BLaER1 treated with 17β-estradiol and CSF1 and Interleukin-3, amounts not matched to agents 10 nM and 100 nM (cell line): ENCODE measurements around the gene GRK4.

Source experiments
- H3K27ac ChIP-seq, 11 experiments: shearing (Covaris generic); formaldehyde crosslinking; 2 replicates each; pipeline ENCODE4 v1.8.1; 2022
- H3K27me3 ChIP-seq, 11 experiments: shearing (Covaris generic); formaldehyde crosslinking; 2 replicates each; pipeline ENCODE4 v1.8.1; 2022
- H3K36me3 ChIP-seq, 11 experiments: shearing (Covaris generic); formaldehyde crosslinking; 2 replicates each; pipeline ENCODE4 v1.8.1; 2022
- H3K4me1 ChIP-seq, 10 experiments: shearing (Covaris generic); formaldehyde crosslinking; 2 replicates each; pipeline ENCODE4 v1.8.1; 2022
- H3K4me2 ChIP-seq, 11 experiments: shearing (Covaris generic); formaldehyde crosslinking; 2 replicates each; pipeline ENCODE4 v1.8.1; 2022
- H3K4me3 ChIP-seq, 10 experiments: shearing (Covaris generic); formaldehyde crosslinking; 2 replicates each; pipeline ENCODE4 v1.8.1; 2022
- H3K9ac ChIP-seq, 11 experiments: shearing (Covaris generic); formaldehyde crosslinking; 2 replicates each; pipeline ENCODE4 v1.8.1; 2022
- H3K9me3 ChIP-seq, 11 experiments: shearing (Covaris generic); formaldehyde crosslinking; replicated peaks in 1 of 11; 2 replicates each; pipeline ENCODE4 v1.8.1; 2022
- H4K20me1 ChIP-seq, 11 experiments: shearing (Covaris generic); formaldehyde crosslinking; 2 replicates each; pipeline ENCODE4 v1.8.1; 2022
- Cebpa-rat ChIP-seq, 11 experiments: shearing (Covaris generic); IDR thresholded peaks; 2 replicates each; pipeline ENCODE4 v1.8.1; 2022

Gene GRK4

GRCh38 chr4:3079694-3080123 is 116.3 kb downstream of the GRK4 start:
- Histone ChIP-seq H3K9ac (no peak overlapping the region), H3K9me3 (no peaks in the 10 kb centered on the region), H3K27ac (no peak overlapping the region), H3K4me3 (no peak overlapping the region), H3K27me3 (no peaks in the 10 kb centered on the region), H3K36me3 (peaks cover 0 to 18% (median 4%) of the 10 kb centered on the region in 11 experiments; a peak in 10 of 22 replicates), H4K20me1 (peaks cover 78 to 96% (median 92%) of the 10 kb centered on the region in 11 experiments), H3K4me1 (peaks cover 39 to 57% (median 43%) of the 10 kb centered on the region in 10 experiments), H3K4me2 (peak overlapping the region in 8 of 11 experiments; percentile 56 to 98 (median 92); a peak in 9 of 22 replicates)
- TF ChIP-seq Cebpa-rat (IDR thresholded peaks at IDR 0.05), result no peak

DNA sequence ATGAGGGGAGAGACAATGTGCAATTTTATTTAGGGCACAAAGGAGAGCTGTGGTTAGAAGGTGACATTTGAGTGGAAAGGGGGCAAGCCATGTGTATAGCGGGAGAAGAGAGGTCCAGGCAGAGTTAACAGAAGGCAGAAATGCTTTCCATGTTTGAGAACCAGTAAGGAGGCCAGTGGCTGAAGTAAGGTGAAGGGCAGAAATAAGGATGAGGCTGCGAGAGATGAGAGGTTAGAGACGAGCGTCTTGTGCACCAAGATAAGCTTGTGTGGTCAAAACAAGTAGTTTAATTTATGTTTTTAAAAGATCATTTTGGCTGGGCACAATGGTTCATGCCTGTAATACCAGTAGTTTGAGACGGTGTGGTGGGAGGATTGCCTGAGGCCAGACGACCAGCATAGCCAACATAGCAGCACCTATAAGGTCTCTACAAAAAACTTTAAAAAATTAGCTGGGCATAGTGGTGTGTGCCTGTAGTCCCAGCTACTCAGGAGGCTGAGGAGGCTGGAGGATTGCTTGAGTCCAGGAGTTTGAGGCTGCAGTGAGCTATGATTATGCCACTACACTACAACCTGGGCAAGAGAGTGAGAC is 119.6 kb downstream of the GRK4 start:
- no peak overlapping the region for H3K4me2 ChIP-seq
- no peaks in the 10 kb centered on the region for H3K27me3 ChIP-seq
- no peak overlapping the region for H3K27ac ChIP-seq
- peaks cover 75 to 100% (median 96%) of the 10 kb centered on the region in 11 experiments; a peak in 21 of 22 replicates for H4K20me1 ChIP-seq
- no peaks in the 10 kb centered on the region for H3K9me3 ChIP-seq
- H3K4me3 ChIP-seq, result no peak overlapping the region
- H3K4me1 ChIP-seq, result peaks cover 15 to 33% (median 22%) of the 10 kb centered on the region in 10 experiments
- H3K36me3 ChIP-seq, result peaks cover 15 to 38% (median 28%) of the 10 kb centered on the region in 11 experiments
- no peak for TF ChIP-seq Cebpa-rat (IDR thresholded peaks at IDR 0.05)
- no peak overlapping the region for H3K9ac ChIP-seq

DNA sequence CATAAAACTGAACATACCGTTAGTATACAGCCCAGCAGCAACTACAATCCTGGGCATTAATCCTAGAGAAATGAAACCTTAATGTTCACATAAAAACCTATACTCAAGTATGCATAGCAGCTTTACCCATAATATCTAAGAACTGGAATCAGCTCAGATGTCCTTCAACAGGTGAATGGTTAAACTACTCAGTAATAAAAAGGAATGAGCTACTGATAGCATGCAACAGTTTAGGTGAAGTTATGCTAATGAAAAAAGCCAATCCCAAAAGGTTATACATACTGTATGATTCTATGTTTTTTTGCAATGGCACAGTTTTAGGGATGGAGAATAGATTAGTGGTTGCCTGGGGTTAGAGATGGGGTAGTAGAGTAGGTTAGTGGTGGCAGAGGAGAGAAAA is 120.4 kb downstream of the GRK4 start:
- no peak for TF ChIP-seq Cebpa-rat (IDR thresholded peaks at IDR 0.05)
- no peaks in the 10 kb centered on the region for H3K27me3 ChIP-seq
- H3K4me1 ChIP-seq, result peaks cover 8 to 25% (median 15%) of the 10 kb centered on the region in 10 experiments
- H3K4me2 ChIP-seq, result no peak overlapping the region
- peaks cover 68 to 99% (median 89%) of the 10 kb centered on the region in 11 experiments; a peak in 21 of 22 replicates for H4K20me1 ChIP-seq
- H3K9ac ChIP-seq, result no peak overlapping the region
- H3K36me3 ChIP-seq, result peaks cover 22 to 46% (median 35%) of the 10 kb centered on the region in 11 experiments
- no peak overlapping the region for H3K27ac ChIP-seq
- no peaks in the 10 kb centered on the region for H3K9me3 ChIP-seq
- H3K4me3 ChIP-seq, result no peak overlapping the region

DNA sequence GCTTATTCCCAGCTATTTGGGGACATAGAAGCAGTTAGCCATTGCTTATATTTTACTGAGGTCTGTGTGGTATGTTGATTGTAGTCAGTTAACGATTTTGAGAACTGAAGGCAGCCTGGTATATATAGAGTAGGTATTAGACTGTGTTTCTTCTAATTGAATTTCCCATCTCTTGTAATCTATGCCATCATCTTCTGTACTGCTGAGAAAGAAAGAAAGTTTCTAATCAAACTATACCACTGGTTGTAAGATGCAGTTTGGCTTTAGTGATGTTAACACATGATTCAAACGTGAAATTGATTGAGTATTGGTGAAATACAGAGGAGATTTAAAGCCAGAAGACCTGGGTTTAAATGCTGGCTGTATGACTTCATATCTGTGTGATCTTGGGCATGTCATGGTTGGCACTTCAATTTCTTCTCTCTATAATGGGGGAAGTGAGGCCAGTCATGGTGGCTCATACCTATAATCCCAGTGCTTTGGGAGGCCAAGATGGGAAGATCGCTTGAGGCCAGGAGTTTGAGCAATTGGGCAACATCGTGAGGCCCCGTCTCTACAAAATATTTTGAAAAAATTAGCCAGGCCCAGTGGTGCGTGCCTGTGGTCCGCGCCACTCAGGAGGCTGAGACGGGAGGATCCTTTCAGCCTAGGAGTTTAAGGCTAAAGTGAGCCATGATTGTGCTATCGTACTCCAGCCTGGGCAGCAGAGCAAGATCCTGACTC is 122.7 kb downstream of the GRK4 start:
- peaks cover 51 to 98% (median 67%) of the 10 kb centered on the region in 11 experiments; a peak in 21 of 22 replicates for H4K20me1 ChIP-seq
- no peaks in the 10 kb centered on the region for H3K9me3 ChIP-seq
- H3K9ac ChIP-seq, result no peak overlapping the region
- no peak overlapping the region for H3K27ac ChIP-seq
- no peak overlapping the region for H3K4me3 ChIP-seq
- H3K36me3 ChIP-seq, result peaks cover 38 to 68% (median 54%) of the 10 kb centered on the region in 11 experiments
- H3K27me3 ChIP-seq, result no peaks in the 10 kb centered on the region
- no peak overlapping the region for H3K4me2 ChIP-seq
- H3K4me1 ChIP-seq, result peaks cover 0 to 7% (median 5%) of the 10 kb centered on the region in 10 experiments; a peak in 3 of 20 replicates
- TF ChIP-seq Cebpa-rat (IDR thresholded peaks at IDR 0.05), result no peak

DNA sequence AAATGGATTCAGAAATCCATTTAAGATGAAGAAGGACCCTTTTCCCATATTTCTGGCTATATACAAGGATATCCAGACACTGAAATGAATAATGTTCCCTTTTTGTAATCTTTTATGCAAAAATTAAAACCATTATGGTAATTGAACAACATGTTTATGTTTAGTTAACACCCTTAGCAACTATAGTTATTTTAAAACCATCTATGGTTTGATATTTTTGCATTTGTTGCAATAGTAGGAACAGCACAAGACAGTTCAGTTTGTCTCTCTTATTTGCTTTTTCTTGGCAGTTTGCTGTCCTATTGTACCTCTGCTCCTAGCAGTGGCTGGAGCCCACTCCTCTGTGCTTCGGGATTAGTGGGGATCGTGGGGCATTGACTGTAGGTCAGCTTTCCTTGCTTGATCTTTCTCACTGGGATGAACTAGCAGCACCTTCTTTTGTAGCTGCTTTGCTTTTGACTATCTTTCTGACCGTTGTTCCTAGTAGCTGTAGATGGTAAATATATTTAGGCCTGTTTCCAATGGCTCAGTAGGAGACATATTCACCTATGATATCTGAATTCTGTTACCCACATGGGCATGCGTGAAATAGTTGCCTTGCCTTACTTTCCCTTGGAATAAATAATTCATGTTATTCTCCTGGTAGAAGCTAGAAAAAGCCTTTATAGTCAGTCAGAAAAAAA is 123.9 kb downstream of the GRK4 start:
- Histone ChIP-seq H3K4me2 (no peak overlapping the region), H3K4me3 (no peak overlapping the region), H3K36me3 (peaks cover 48 to 79% (median 63%) of the 10 kb centered on the region in 11 experiments), H3K4me1 (peaks cover 0 to 7% (median 4%) of the 10 kb centered on the region in 10 experiments; a peak in 4 of 20 replicates), H3K27me3 (no peaks in the 10 kb centered on the region), H3K9ac (no peak overlapping the region), H3K27ac (no peak overlapping the region), H4K20me1 (peaks cover 43 to 89% (median 57%) of the 10 kb centered on the region in 11 experiments; a peak in 21 of 22 replicates), H3K9me3 (peaks cover 0 to under 1% (median 0%) of the 10 kb centered on the region in 11 experiments; a peak in 2 of 22 replicates)
- no peak for TF ChIP-seq Cebpa-rat (IDR thresholded peaks at IDR 0.05)
